ENCODE data around the gene TLR5.
"Not testable (repeated sequence)": the region's sequence is repeated elsewhere in the genome, so short reads cannot be mapped to it uniquely, and the experiment has no call there.

TLR5 gene, protein sequence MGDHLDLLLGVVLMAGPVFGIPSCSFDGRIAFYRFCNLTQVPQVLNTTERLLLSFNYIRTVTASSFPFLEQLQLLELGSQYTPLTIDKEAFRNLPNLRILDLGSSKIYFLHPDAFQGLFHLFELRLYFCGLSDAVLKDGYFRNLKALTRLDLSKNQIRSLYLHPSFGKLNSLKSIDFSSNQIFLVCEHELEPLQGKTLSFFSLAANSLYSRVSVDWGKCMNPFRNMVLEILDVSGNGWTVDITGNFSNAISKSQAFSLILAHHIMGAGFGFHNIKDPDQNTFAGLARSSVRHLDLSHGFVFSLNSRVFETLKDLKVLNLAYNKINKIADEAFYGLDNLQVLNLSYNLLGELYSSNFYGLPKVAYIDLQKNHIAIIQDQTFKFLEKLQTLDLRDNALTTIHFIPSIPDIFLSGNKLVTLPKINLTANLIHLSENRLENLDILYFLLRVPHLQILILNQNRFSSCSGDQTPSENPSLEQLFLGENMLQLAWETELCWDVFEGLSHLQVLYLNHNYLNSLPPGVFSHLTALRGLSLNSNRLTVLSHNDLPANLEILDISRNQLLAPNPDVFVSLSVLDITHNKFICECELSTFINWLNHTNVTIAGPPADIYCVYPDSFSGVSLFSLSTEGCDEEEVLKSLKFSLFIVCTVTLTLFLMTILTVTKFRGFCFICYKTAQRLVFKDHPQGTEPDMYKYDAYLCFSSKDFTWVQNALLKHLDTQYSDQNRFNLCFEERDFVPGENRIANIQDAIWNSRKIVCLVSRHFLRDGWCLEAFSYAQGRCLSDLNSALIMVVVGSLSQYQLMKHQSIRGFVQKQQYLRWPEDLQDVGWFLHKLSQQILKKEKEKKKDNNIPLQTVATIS

GRCh38 chr1:223142795-223143536, at the start of gene TLR5:
Gene TLR5 (minus strand): TSS chr1:223143248. CDS start chr1:223113031, 30,217 bp downstream.
- DNase-seq (ENCODE audit: low read depth): peak; percentile 73

GRCh38 chr1:223189903-223190724, 47.1 kb upstream of the TLR5 start:
- peak; percentile 38 for DNase-seq (ENCODE audit: low read depth)

DNA sequence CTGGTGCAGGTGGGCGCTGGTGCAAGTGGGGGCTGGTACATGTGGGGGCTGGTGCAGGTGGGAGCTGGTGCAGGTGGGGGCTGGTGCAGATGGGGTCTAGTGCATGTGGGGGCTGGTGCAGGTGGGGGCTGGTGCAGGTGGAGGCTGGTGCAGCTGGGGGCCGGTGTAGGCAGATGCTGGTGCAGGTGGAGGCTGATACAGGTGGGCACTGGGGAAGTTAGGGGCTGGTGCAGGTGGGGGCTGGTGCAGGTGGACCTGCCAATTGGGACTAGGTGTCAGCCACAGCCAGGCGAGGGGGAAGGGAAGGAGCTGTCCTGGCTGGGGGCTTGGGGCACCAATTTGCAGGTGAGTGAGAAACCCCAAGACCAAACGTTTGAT, 46.5 kb upstream of the TLR5 start:
- no peak for DNase-seq (ENCODE audit: low read depth)

DNA sequence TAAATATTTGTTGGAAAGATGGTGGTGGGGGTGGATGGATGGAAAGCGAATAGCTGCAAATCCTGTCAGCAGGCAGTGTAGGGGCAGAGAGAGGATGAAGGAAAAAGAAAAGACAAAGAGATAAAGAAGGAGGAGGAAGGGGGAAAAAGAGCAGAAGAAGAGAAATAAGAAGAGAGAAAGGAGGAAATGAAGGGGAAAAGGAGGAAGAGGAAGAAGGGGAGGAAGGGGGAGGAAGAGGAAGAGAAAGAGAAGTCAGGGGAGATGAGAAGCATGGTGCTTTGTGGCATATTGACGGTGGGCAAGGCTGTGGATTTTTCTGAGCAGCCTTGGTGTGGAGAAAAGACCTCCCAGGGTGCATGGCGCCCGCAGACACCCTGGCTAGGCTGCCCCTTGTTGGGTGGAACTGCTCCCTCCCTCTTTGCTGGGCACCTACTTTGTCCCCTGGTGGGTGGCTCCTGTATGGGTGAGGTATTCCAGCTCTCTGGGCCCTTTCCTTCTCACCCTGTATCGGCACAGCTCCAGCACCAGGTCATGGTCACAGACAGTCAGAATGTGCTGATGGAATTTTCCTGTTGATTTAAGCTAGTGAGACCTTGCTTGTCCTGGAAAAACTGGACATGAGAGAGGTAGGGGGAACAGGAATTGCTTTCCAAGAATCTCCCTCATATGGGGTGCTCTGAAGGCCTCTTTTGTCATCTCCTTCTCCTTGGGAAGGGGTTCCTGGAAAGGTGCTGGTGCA, 45.7 kb upstream of the TLR5 start:
- no peak for DNase-seq (ENCODE audit: low read depth)

DNA sequence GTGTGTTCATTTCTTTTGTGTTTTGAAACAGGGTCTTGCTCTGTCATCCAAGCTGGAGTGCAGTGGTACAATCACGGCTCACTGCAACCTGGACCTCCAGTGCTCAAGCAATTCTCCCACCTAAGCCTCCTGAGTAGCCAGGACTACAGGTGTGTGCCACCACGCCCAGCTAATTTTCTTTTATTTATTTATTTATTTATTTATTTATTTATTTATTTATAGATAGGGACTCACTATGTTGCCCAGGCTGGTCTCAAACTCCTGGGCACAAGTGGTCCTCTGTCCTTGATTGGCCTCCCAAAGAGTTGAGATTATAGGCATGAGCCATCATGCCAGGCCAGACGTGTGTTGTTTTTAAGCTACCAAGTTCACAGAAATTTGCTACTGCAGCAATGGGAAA, 43.8 kb upstream of the TLR5 start:
- no peak for DNase-seq (ENCODE audit: low read depth)

- no peak for DNase-seq (ENCODE audit: low read depth)
These were observed 40.3 kb upstream of the TLR5 start for GRCh38 chr1:223183268-223183862.

DNA sequence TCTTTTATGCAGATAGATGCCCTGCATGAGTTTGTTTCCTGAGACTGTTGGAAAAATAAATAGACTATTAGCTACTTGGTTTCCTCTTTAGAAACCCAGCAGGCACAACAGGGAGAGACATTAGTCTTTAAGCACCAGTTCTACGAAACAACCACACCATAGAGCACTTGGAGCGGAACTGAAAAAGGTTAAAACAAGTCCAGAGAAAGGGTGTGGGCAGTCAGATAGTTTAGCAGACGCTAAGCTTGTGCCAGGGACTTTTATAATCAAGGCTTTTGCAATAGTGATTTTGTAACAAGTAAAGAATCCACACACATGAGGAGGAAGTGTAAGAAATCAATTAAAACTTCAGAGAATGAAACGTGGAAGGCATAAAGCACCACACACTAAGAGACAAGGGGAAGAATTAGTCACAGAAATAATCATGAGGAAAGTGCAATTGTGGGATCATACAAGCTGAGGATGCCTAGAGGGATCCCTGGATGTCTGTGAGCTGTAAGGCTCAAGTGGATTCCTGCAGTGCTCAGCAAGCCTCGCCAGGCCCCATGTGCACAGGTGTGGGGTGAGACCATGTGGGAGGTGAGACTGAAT, 37.8 kb upstream of the TLR5 start:
- DNase-seq (ENCODE audit: low read depth): no peak

DNA sequence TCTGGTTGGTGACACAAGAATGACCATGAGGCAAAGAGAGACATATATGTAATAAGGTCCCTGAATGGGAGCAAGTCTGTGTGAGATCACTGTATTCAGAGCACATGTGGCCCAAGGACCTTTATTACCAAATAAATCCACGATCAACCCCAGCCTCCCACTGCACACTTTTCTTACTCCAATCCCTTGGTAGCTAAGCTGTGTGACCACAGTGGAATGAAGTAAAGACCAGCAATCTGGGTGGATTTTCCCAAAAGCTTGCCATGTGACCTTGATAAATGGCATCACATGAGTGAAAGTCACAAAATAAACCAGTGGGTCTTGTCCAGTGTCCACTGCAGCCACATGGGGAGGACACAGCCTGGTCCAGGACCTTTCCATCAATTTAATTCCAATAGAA, 36.7 kb upstream of the TLR5 start:
- no peak for DNase-seq (ENCODE audit: low read depth)

DNA sequence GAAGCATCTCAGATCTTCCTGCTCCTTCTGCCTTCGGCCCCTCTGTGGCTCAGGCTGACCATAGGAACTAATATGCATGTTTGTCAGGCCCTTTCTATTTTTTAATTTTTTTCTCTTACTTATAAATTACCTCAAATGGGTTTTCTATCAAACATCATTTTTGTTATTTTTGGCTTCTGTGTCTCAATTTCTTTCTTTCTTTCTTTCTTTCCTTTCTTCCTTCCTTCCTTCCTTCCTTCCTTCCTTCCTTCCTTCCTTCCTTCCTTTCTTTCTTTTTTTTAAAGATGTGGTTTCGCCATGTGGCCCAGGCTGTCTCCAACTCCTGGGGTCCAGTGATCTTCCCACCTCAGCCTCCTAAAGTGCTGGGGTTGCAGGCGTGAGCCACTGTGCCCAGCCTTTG, 36.2 kb upstream of the TLR5 start:
- DNase-seq (ENCODE audit: low read depth): no peak

- DNase-seq (ENCODE audit: low read depth): no peak
These were observed 34.6 kb upstream of the TLR5 start for GRCh38 chr1:223177681-223178080.

GRCh38 chr1:223176437-223176836, 33.4 kb upstream of the TLR5 start:
- DNase-seq (ENCODE audit: low read depth): no peak

DNA sequence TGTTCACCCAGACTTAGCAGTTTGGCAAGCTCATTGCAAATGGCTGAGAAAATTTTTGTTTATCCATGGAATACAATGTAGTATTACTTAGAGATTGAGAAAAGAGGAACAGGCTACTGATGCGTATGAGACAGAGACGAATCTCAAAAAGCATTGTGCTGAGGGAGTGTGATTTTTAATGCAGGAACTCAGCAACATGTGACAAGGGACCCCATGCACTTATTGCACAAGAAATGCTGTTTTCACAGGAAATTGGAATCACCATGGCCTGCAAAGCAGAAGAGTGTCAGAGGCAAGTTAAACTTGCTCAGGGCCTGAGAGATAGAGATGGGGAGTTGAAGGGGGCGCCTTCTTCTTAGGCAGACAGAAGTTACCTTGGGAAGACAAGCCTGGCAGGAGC, 32.6 kb upstream of the TLR5 start:
- no peak for DNase-seq (ENCODE audit: low read depth)

DNA sequence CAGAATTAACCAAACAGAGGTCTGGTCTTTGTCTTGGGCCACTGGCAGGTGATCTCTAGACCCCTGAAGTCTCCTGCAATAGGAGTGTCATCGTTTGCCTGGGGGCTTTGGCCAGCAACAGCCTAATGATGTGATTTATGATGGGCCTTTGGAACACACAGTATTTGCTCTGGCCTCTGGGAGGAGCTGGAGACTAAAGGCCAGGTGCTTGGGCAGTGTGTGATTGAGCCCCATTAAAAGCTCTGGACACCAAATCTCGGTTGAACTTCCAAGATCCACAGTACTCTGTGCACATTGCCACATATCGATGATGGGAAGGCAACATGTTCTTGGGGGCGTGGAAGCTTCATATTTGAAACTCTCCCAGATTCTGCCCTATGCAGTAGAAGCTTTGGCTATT, 32.0 kb upstream of the TLR5 start:
- DNase-seq (ENCODE audit: low read depth): no peak

- DNase-seq (ENCODE audit: low read depth): not testable (repeated sequence)
These were observed 26.4 kb upstream of the TLR5 start for GRCh38 chr1:223169458-223169857.

GRCh38 chr1:223161321-223161720, 18.3 kb upstream of the TLR5 start:
- DNase-seq (ENCODE audit: low read depth): no peak

DNA sequence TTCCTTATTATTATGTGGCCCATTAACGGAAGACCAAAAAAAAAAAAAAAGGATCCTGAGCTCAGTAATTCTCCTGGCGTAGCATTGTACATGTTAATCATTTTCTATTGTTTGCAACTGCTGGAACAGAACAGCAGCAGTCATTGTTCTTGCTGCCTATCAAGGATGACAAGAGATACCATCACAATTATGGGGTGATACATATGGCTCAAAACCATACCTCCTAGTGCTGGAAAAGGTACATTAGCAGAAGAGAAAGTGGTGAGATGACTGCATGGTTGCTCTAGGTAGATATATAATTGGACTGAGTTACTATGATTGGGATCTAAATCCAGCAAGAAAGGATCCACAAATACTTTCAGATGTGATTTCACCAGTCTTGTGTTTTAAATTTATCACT, 13.3 kb upstream of the TLR5 start:
- DNase-seq (ENCODE audit: low read depth): no peak

GRCh38 chr1:223155153-223155552, 12.1 kb upstream of the TLR5 start:
- no peak for DNase-seq (ENCODE audit: low read depth)

DNA sequence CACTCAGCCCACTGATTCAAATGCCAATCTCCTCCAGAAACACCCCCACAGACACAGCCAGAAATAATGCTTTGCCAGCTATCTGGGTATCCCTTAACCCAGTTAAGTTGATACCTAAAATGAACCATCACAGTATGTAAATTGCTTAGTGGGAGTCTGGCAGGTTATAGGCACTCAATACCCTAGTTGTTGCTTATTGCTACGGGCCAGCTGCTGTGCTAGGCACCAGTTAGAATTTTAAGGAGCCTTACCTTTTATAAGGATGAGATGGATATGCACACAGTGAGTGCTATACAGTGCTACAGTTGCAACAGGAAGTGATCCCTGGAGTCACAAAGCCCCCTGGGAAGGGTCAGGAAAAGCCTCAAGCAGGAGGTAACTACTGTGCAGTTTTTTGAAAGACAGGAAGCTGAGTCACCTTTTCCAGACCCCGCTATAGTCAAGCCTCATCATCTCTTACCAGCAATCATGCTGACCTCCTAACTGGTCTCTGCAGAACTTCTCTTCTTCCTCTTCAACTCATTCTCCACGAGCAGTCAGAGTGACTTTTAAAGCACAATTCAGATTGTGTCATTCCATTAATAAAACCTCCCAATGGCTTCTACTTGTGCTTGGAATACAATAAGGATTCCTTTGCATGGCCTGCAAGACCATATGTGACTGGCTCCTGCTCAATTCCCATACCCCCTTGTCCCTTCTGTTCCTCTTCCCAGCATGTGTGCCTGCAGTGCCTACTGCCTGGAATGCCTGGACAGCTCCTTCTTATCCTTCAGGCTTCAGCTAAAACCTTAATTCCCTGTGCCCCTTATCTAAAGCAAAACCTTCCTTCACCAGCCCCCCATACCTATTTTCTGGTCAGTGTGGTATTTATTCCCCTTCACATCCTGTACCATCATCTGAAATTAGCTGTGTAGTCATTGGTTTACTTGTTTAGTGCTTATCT, 10.4 kb upstream of the TLR5 start:
- DNase-seq (ENCODE audit: low read depth): no peak

- no peak for DNase-seq (ENCODE audit: low read depth)
These were observed 9.4 kb upstream of the TLR5 start for GRCh38 chr1:223152399-223152798.

Measured in activated gamma-delta T cell treated with anti-CD3 and anti-CD28 coated beads, Interleukin-2, amount 50 U/mL, for 16 hours (primary cell).